IMR-90 (cell line): ENCODE measurements around the gene EGLN1. TPM values are rescaled to one million over a fixed set of nuclear protein-coding genes. Genes with fewer than 3 reads are reported as not detected.
"Not testable (repeated sequence)": the region's sequence is repeated elsewhere in the genome, so short reads cannot be mapped to it uniquely, and the experiment has no call there.

ENCODE experiments used
- ATAC-seq: fragments of 200-7000 bp; cut with Tn5 transposase; 2 replicates; pipeline ENCODE4 v1.9.1; 2020; ENCODE audit warnings: low read depth, mild to moderate bottlenecking, moderate library complexity
- BruUV-seq: library from RNA; stranded (reverse); fragments of 400-500 nt; replicated peaks from 2 replicates; lab custom pipeline; 2021; lab: Mats Ljungman, UMichigan
- CTCF ChIA-PET: fragments of 300-600 bp; formaldehyde crosslinking; extraction: SDS; loops from one replicate; lab custom pipeline; 2021; ENCODE audit warnings: antibody characterized with exemption; lab: Yijun Ruan, JAX
- POLR2A ChIA-PET: fragments of 300-600 bp; sonication (Branson Sonifier 250); formaldehyde crosslinking; loops from one replicate; lab custom pipeline; 2022; ENCODE audit warnings: antibody characterized with exemption; ENCODE audit not compliant: unreplicated experiment; lab: Charles Lee
- DNase-seq: peaks from one replicate; pipeline ENCODE4 v3.0.0; 2013
- H2AFZ ChIP-seq: replicated peaks from 2 replicates; pipeline ENCODE3; 2013; ENCODE audit warnings: low read length, mild to moderate bottlenecking; ENCODE audit not compliant: poor library complexity
- H2AK5ac ChIP-seq: 2 replicates; pipeline ENCODE4 v1.6.1; 2013; ENCODE audit warnings: low read depth, low read length, inconsistent platforms
- H2AK9ac ChIP-seq: replicated peaks from 2 replicates; pipeline ENCODE3; 2013; ENCODE audit warnings: mild to moderate bottlenecking, low read depth, low read length, moderate library complexity; ENCODE audit not compliant: poor library complexity
- H2BK120ac ChIP-seq: 2 replicates; pipeline ENCODE4 v1.6.1; 2013; ENCODE audit warnings: low read depth, low read length, inconsistent platforms
- H2BK15ac ChIP-seq: 3 replicates; pipeline ENCODE4 v1.6.1; 2013; ENCODE audit warnings: low read depth, low read length, inconsistent platforms
- H2BK20ac ChIP-seq: 2 replicates; pipeline ENCODE4 v1.6.1; 2013; ENCODE audit warnings: low read depth, mild to moderate bottlenecking, inconsistent platforms, low read length, moderate library complexity
- H2BK5ac ChIP-seq: 2 replicates; pipeline ENCODE4 v1.6.1; 2013; ENCODE audit warnings: mild to moderate bottlenecking, low read depth, low read length, inconsistent platforms; ENCODE audit not compliant: poor library complexity, severe bottlenecking
- H3K14ac ChIP-seq: replicated peaks from 2 replicates; pipeline ENCODE4 v1.6.1; 2013; ENCODE audit warnings: low read depth, low read length, inconsistent platforms
- H3K18ac ChIP-seq: 2 replicates; pipeline ENCODE4 v1.6.1; 2013; ENCODE audit warnings: low read depth, low read length, control low read depth
- H3K23ac ChIP-seq: 2 replicates; pipeline ENCODE4 v1.6.1; 2013; ENCODE audit warnings: low read depth, low read length, inconsistent platforms
- H3K27ac ChIP-seq: 2 replicates; pipeline ENCODE4 v1.5.1; 2013; ENCODE audit warnings: mild to moderate bottlenecking, control low read depth, low read length; ENCODE audit not compliant: insufficient read depth
- H3K27me3 ChIP-seq: 2 replicates; pipeline ENCODE4 v1.6.1; 2013; ENCODE audit warnings: low read length; ENCODE audit not compliant: control insufficient read depth, insufficient read depth
- H3K36me3 ChIP-seq: 2 replicates; pipeline ENCODE4 v1.6.1; 2013; ENCODE audit warnings: low read length, mixed read lengths; ENCODE audit not compliant: control insufficient read depth, insufficient read depth
- H3K4ac ChIP-seq: 2 replicates; pipeline ENCODE4 v1.6.1; 2013; ENCODE audit warnings: low read depth, low read length, inconsistent platforms
- H3K4me1 ChIP-seq: 2 replicates; pipeline ENCODE4 v1.6.1; 2013; ENCODE audit warnings: low read length, mixed read lengths; ENCODE audit not compliant: control insufficient read depth, insufficient read depth
- H3K4me2 ChIP-seq: 2 replicates; pipeline ENCODE4 v1.6.1; 2013; ENCODE audit warnings: low read depth, mild to moderate bottlenecking, control low read depth, low read length, moderate library complexity
- H3K4me3 ChIP-seq: 2 replicates; pipeline ENCODE4 v1.5.1; 2013; ENCODE audit warnings: low read depth, mild to moderate bottlenecking, control low read depth, low read length, moderate library complexity; ENCODE audit not compliant: insufficient read depth
- H3K56ac ChIP-seq: 2 replicates; pipeline ENCODE4 v1.6.1; 2013; ENCODE audit warnings: low read length, inconsistent platforms; ENCODE audit not compliant: insufficient read depth; ENCODE audit errors: extremely low read depth
- H3K79me1 ChIP-seq, 2 experiments: 2 replicates each; pipeline ENCODE4 v1.6.1; 2013; ENCODE audit warnings: low read length in 2 of 2, inconsistent platforms in 1 of 2, low read depth in 1 of 2
- H3K9ac ChIP-seq: 2 replicates; pipeline ENCODE4 v1.6.1; 2013; ENCODE audit warnings: low read depth, low read length, control low read depth
- H3K9me1 ChIP-seq: 2 replicates; pipeline ENCODE4 v1.6.1; 2013; ENCODE audit warnings: low read length, inconsistent platforms; ENCODE audit not compliant: insufficient read depth
- H3K9me3 ChIP-seq: 2 replicates; pipeline ENCODE4 v1.6.1; 2013; ENCODE audit warnings: low read length; ENCODE audit not compliant: control insufficient read depth, insufficient read depth
- H4K20me1 ChIP-seq: 2 replicates; pipeline ENCODE4 v1.6.1; 2013; ENCODE audit warnings: low read length, inconsistent platforms; ENCODE audit not compliant: insufficient read depth
- H4K5ac ChIP-seq: 2 replicates; pipeline ENCODE4 v1.6.1; 2013; ENCODE audit warnings: mild to moderate bottlenecking, low read depth, low read length, control low read depth
- H4K8ac ChIP-seq, 2 experiments: 2 replicates each; pipeline ENCODE4 v1.6.1; 2013; ENCODE audit warnings: low read depth in 2 of 2, low read length in 2 of 2, control low read depth in 1 of 2, inconsistent platforms in 1 of 2
- H4K91ac ChIP-seq: 2 replicates; pipeline ENCODE4 v1.6.1; 2013; ENCODE audit warnings: low read depth, low read length, inconsistent platforms; ENCODE audit not compliant: insufficient read depth
- WGBS, 2 experiments: methylation state at CpG; one replicate each; pipeline versions ENCODE4 v1.1.5 to v1.1.7; 2013; ENCODE audit warnings: missing lambda C conversion rate in 2 of 2; ENCODE audit not compliant: insufficient read length in 1 of 2; ENCODE audit errors: extremely low coverage in 2 of 2; 5-methylcytosine and 5-hydroxymethylcytosine counted together
- dilution Hi-C: fragments of 300-500 bp; cut with HindIII; formaldehyde crosslinking; loops from one replicate; pipeline ENCODE4 v1.14.3; 2018; ENCODE audit warnings: low sequenced_read_pairs; ENCODE audit not compliant: unreplicated experiment
- in situ Hi-C: fragments of 300-500 bp; cut with MboI; formaldehyde crosslinking; loops from 3 replicates; pipeline ENCODE4 v1.14.3; 2019; ENCODE audit warnings: low sequenced_read_pairs, inconsistent platforms, mixed read lengths
- intact Hi-C: fragments of 100-400 bp; cut with micrococcal nuclease; formaldehyde crosslinking; loops from 2 replicates; pipeline ENCODE4 v1.10.0; 2022
- polyA plus RNA-seq, 3 experiments: library from polyadenylated mRNA; depleted of rRNA; stranded (reverse); fragments of >200 nt; gene quantifications; 2 replicates each; pipeline ENCODE4 v1.2.3, GENCODE V29; 2012; ENCODE audit warnings: low replicate concordance in 1 of 3
- total RNA-seq: library from RNA; depleted of rRNA; stranded (reverse); fragments of >200 nt; gene quantifications from 2 replicates; pipeline ENCODE4 v1.2.3, GENCODE V29; 2012

Gene EGLN1
- total and polyA plus RNA-seq, 2 of the 4 experiments (the other 2 are of a cell fraction), result 25.7 to 26.9 TPM

GRCh38 chr1:231430678-231431352 lies 8.7 kb upstream of the EGLN1 start:
- H3K14ac ChIP-seq, H2AK5ac ChIP-seq, H3K18ac ChIP-seq, DNase-seq, dilution Hi-C loops, H2BK120ac ChIP-seq, H3K9me3 ChIP-seq, H3K79me1 ChIP-seq, H3K4me1 ChIP-seq, H3K27me3 ChIP-seq, H4K8ac ChIP-seq, BruUV-seq, H3K36me3 ChIP-seq, H2BK20ac ChIP-seq, H2AFZ ChIP-seq, H4K20me1 ChIP-seq, H3K9ac ChIP-seq, in situ Hi-C loops, H3K56ac ChIP-seq, H3K4ac ChIP-seq, H3K9me1 ChIP-seq, CTCF ChIA-PET, H3K23ac ChIP-seq, H3K4me2 ChIP-seq, POLR2A ChIA-PET, H2AK9ac ChIP-seq, H3K4me3 ChIP-seq, ATAC-seq, H3K27ac ChIP-seq, H2BK15ac ChIP-seq, H4K5ac ChIP-seq, H2BK5ac ChIP-seq, H4K91ac ChIP-seq: not testable (repeated sequence)
- intact Hi-C loops, result loop anchor here (10.0 kb wide), 1 partner anchor 54 kb away; no protein-coding TSS in a partner anchor
- 89% methylated on average over 7 of the region's 31 CpGs; no CpG with 5 or more reads in 1 of the 2 experiments for WGBS, 2 experiments
